ENCODE data around the gene CAPZA1.

The CAPZA1 gene

GRCh38 chr1:112717263-112717873 lies 97.7 kb downstream of the CAPZA1 start:
- no peak overlapping the region for H3K4me3 Mint-ChIP-seq
- peaks cover 7% of the 10 kb centered on the region for H3K36me3 Mint-ChIP-seq (ENCODE audit: insufficient read depth)
- H3K27ac Mint-ChIP-seq (ENCODE audit: low read depth) = no peak overlapping the region
- no peak for DNase-seq (ENCODE audit: low spot score in 2 of 2)
- peaks cover 18% of the 10 kb centered on the region for H3K27me3 Mint-ChIP-seq
- H3K9me3 Mint-ChIP-seq = no peaks in the 10 kb centered on the region
- ATAC-seq (replicated peaks; ENCODE audit: extremely low read depth, poor library complexity, severe bottlenecking) = no peak
- H3K4me1 Mint-ChIP-seq = peaks cover 26% of the 10 kb centered on the region

DNA sequence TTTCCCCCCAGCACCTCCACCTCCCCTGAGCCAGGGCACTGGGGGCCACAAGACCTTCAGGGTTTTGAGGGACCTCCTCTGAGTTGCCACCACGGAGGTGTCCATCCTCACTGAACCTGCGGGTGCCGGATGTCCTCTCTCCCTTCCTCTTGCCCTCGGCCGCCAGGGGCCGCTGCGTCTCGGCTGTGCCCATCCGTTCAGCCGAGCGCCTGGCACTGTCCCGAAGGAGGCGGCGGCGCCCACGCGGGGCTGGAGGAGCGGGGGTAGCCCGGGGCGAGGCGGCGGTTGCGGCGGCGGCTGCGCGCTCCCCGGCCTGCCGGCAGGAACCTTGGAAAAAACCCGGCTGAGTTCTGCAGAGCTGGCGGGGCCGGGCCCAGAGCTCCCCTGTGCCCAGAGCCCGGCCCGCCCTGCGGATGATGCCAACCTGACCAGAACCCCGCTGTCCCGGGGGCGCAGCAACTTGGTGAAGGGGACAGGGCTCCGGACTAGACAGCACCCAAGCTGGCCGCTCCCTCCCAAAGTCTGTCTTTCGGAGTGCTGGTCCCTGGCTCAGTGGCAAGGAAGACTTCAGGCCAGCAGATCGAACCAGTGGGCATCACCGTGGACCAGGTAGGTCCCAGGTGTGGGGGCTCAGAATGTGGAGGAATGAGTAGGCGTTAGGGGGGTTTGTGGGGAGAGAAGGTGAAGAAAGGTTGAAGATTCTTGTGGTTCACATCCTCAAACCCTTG lies 99.2 kb downstream of the CAPZA1 start:
- ATAC-seq (replicated peaks; ENCODE audit: extremely low read depth, poor library complexity, severe bottlenecking) (no peak), DNase-seq (ENCODE audit: low spot score in 2 of 2) (peak; percentile 42 to 54)
- H3K9me3 Mint-ChIP-seq = no peaks in the 10 kb centered on the region
- peaks cover 33% of the 10 kb centered on the region for H3K27me3 Mint-ChIP-seq
- no peak overlapping the region for H3K27ac Mint-ChIP-seq (ENCODE audit: low read depth)
- H3K4me1 Mint-ChIP-seq = peaks cover 26% of the 10 kb centered on the region
- peaks cover 5% of the 10 kb centered on the region for H3K36me3 Mint-ChIP-seq (ENCODE audit: insufficient read depth)
- no peak overlapping the region for H3K4me3 Mint-ChIP-seq

- DNase-seq (ENCODE audit: low spot score in 2 of 2) (no peak), ATAC-seq (replicated peaks; ENCODE audit: extremely low read depth, poor library complexity, severe bottlenecking) (no peak)
- Mint-ChIP-seq H3K4me1 (peaks cover 23% of the 10 kb centered on the region), H3K27me3 (peaks cover 34% of the 10 kb centered on the region), H3K4me3 (no peak overlapping the region), H3K36me3 (ENCODE audit: insufficient read depth) (peaks cover 4% of the 10 kb centered on the region), H3K27ac (ENCODE audit: low read depth) (no peak overlapping the region), H3K9me3 (no peaks in the 10 kb centered on the region)
Observed at GRCh38 chr1:112719706-112720105, 100.1 kb downstream of the CAPZA1 start.

- H3K4me1 Mint-ChIP-seq = peaks cover 17% of the 10 kb centered on the region
- no peak for ATAC-seq (replicated peaks; ENCODE audit: extremely low read depth, poor library complexity, severe bottlenecking)
- DNase-seq (ENCODE audit: low spot score in 2 of 2) = no peak
- H3K27me3 Mint-ChIP-seq = peaks cover 34% of the 10 kb centered on the region
- H3K27ac Mint-ChIP-seq (ENCODE audit: low read depth) = no peak overlapping the region
- H3K4me3 Mint-ChIP-seq = no peak overlapping the region
- H3K36me3 Mint-ChIP-seq (ENCODE audit: insufficient read depth) = peaks cover 2% of the 10 kb centered on the region
- no peaks in the 10 kb centered on the region for H3K9me3 Mint-ChIP-seq
Observed at GRCh38 chr1:112720800-112721199, 101.2 kb downstream of the CAPZA1 start.
